Activated CD4-positive, alpha-beta T cell treated with anti-CD3 and anti-CD28 coated beads for 1 hour (primary cell): ENCODE data around the gene FRK.
"Not testable (repeated sequence)": the region's sequence is repeated elsewhere in the genome, so short reads cannot be mapped to it uniquely, and the experiment has no call there.

Source experiments
- DNase-seq: peaks from one replicate; pipeline ENCODE4 v3.0.0-alpha.2; 2020

Gene FRK

GRCh38 chr6:116073765-116074440 lies 13.2 kb upstream of the FRK start:
- no peak for DNase-seq

GRCh38 chr6:116072368-116072767 lies 11.7 kb upstream of the FRK start:
- no peak for DNase-seq

GRCh38 chr6:116070616-116071389 lies 10.1 kb upstream of the FRK start:
- DNase-seq, result no peak

- no peak for DNase-seq
Observed at GRCh38 chr6:116070101-116070500, 9.4 kb upstream of the FRK start.

GRCh38 chr6:116066789-116067188 lies 6.1 kb upstream of the FRK start:
- no peak for DNase-seq

- DNase-seq, result no peak
Observed at GRCh38 chr6:116064666-116065065, 4.0 kb upstream of the FRK start.

GRCh38 chr6:116062496-116062895 lies 1.8 kb upstream of the FRK start:
- no peak for DNase-seq

GRCh38 chr6:116059713-116060571 lies 749 bp downstream of the FRK start:
- no peak for DNase-seq

- DNase-seq, result no peak
Observed at GRCh38 chr6:116057766-116058165, 2.9 kb downstream of the FRK start.

GRCh38 chr6:116055513-116055912 lies 5.2 kb downstream of the FRK start:
- DNase-seq, result no peak

GRCh38 chr6:116051244-116051643 lies 9.4 kb downstream of the FRK start:
- DNase-seq, result no peak

- no peak for DNase-seq
Observed at GRCh38 chr6:116050737-116051136, 10.0 kb downstream of the FRK start.

- DNase-seq, result no peak
Observed at GRCh38 chr6:116049321-116049720, 11.4 kb downstream of the FRK start.

- DNase-seq, result no peak
Observed at GRCh38 chr6:116047173-116047933, 13.3 kb downstream of the FRK start.

GRCh38 chr6:116046737-116047136 lies 14.0 kb downstream of the FRK start:
- DNase-seq, result no peak

- not testable (repeated sequence) for DNase-seq
Observed at GRCh38 chr6:116046272-116046671, 14.4 kb downstream of the FRK start.

GRCh38 chr6:116041934-116042333 lies 18.8 kb downstream of the FRK start:
- no peak for DNase-seq

- DNase-seq, result no peak
Observed at GRCh38 chr6:116040993-116041392, 19.7 kb downstream of the FRK start.

- DNase-seq, result no peak
Observed at GRCh38 chr6:116036885-116037284, 23.8 kb downstream of the FRK start.

- no peak for DNase-seq
Observed at GRCh38 chr6:116036075-116036773, 24.5 kb downstream of the FRK start.

- no peak for DNase-seq
Observed at GRCh38 chr6:116035616-116036015, 25.1 kb downstream of the FRK start.

GRCh38 chr6:116034327-116034726 lies 26.4 kb downstream of the FRK start:
- no peak for DNase-seq
